ENCODE data around the gene HSPB6.

HSPB6 gene

DNA sequence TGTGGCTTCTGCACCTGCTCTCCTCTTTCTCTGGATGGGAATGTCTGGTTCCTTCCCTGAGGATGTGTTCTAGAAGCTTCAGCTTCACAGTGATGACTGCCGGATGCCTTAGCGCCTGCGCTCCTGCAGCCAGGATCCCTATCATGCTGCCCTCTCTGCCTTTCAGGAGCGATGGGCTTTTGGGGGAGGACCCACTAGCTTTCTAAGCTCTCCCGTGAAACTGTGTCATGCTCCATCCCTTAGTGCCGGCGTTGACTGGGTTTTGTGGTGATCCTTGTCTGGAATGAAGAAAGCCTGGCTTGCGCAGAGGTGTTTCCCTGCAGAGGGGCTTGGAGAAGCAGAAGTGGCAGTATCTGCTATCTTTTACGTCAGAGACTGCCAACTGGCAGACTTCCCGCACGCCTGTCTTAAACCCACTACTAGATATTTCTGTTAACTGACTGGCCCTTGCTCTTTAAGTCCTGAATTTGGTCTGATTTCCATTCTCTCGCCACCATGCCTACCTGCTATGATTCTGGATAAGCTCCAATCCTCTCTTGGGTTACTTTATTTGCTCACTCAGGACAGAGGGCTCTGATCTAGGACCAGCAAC, 42.8 kb downstream of the HSPB6 start:
- DNase-seq: no peak

DNA sequence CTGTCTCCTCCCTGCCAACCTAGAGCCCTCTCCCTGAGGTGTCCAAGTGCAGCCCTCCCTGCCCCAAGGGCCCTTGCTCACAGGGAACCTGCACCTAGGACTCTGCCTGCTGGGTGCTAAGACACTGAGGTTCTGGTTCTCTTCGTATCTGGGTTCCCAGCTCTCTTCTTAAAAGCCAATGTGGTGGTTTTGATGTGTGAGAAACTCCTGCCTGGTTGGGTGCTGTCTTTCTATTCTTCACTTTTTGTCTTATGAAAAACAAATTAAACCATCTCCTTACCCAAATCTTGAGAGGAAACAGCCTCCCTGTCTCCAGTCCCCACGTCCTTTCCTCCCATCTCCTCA, 43.4 kb downstream of the HSPB6 start:
- no peak for DNase-seq

DNA sequence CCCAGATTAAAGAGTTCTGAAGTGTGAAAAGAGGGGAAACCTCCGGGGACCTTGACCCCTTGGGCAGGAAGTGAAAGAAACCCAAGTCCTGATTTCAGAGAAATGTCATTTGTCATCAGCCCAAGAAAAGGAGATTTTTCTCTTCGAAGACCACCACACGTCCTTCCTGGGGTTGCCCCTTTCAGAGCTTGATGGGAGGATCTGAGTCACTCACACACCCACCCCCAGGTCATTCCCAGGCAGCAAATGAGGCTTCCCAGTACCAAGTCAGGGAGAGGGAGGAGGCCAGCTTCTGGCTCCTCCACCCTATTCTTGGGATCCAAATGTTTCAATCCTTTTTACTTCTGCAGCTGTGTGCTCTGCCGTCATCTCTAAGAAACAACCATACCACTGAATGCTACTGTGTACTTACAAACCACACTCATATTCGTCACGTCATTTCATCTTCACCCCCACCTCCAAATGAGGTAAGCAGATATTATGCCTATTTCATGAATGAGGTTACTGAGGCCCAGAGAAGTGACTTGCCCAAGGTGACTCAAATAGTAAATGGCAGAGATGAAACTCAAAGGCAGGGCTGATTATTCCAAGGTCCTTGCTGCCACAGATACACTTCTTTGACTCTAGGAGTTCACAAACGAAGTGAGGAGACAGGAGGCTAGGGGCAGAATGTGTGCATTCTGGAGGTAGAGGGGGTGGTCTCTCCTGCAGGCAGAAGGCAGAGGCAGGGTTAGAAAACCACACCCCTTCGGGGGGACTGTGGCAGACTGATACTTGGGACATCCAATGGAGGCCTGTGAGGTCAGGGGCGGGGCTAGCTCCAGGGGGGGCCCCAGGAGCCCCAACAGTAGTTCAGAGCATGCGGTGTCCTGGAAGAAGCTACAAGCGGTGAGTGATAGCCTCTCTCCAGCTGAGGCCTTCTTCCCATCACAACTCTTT, 44.0 kb downstream of the HSPB6 start:
- DNase-seq: no peak

DNA sequence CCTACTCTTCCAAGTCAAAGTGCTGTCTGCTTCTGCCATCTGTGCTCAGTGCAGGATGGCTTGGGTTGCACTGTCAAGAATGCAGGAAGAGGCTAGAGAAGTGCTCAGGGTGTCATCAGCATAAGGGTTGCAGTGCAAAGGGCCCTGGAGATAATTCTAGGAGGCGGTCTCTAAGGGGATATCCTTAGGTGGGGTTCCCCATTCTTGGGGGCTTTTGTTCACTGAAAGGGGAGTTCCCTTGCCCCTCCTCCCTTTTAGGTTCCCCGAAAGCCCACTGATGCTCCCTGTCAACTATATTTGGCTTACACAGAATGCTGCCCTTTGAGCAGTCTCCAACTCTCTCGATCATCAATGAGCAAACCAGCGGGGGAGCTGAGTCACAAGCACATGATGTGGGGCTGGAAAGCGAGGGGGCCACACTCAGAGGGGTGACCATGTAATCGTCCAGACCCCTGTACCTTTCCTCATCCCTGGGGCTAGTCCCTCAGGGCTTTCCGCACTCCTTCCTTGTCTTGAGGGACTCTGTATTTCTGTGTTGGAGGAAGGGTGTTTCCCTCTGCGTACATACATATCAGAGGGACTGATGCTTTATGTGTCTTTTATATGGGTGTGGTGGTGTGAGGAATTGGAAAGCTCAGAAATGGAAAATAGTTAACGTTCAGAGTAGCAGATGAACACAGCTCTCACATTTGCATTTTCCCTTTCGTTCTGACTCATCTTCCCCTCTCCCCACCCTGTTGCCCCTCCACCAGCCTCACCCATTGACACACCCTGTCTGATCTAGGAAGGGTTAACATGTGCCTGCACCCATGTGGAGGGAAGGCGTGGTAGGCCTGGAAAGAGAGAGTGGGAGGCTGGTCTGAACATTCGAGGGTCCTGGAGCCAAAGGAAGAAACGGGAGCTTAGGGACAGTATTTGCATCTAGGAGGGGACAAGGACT, 45.8 kb downstream of the HSPB6 start:
- no peak for DNase-seq

DNA sequence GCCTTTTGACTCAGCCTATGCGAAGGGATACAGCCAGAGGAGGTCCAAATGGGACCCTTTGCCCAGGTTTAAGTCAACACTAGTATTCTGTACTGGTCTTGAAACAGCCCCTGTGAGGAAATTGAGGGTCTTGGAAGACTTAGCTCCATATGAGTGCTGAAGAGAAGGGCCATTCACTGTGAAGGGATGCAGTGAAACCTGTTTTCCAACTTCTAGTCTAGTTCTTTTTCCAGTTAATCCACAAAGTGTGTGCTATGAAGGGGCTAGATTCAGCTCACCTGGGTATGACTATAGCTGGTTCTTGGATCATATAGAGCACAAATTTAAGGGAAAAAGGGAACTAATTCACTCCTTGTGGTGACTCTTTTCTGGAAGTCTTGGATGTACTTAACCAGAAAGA, 48.4 kb downstream of the HSPB6 start:
- no peak for DNase-seq

All from NCI-H774 (cell line).